Aorta (tissue), 5 donors: ENCODE measurements around the gene ELN. TPM values are rescaled to one million over a fixed set of nuclear protein-coding genes. Genes with fewer than 3 reads are reported as not detected.

Source experiments
- ATAC-seq: fragments of 200-7000 bp; cut with Tn5 transposase; one replicate; pipeline ENCODE4 v1.9.1; 2022; ENCODE audit warnings: moderate library complexity; ENCODE audit not compliant: low FRiP score
- DNase-seq, 2 donors: peaks; one replicate each; pipeline ENCODE4 v3.0.0-alpha.2; 2020
- H3K27ac ChIP-seq, 2 donors: one replicate each; pipeline ENCODE4 v1.5.1; 2013; ENCODE audit warnings: low read length in 2 of 2, mild to moderate bottlenecking in 2 of 2, moderate library complexity in 2 of 2, control low read depth in 1 of 2, inconsistent platforms in 1 of 2, low read depth in 1 of 2
- H3K27me3 ChIP-seq, 2 donors: one replicate each; pipeline ENCODE4 v1.6.1; 2013; ENCODE audit warnings: control low read depth in 1 of 2, low read length in 1 of 2, mild to moderate bottlenecking in 1 of 2, moderate library complexity in 1 of 2; ENCODE audit not compliant: insufficient read depth in 2 of 2, control insufficient read depth in 1 of 2
- H3K36me3 ChIP-seq, 2 donors: one replicate each; pipeline ENCODE4 v1.6.1; 2013; ENCODE audit warnings: control low read depth in 1 of 2, low read length in 1 of 2, mild to moderate bottlenecking in 1 of 2; ENCODE audit not compliant: insufficient read depth in 2 of 2, control insufficient read depth in 1 of 2
- H3K4me1 ChIP-seq, 2 donors: one replicate each; pipeline ENCODE4 v1.6.1; 2013; ENCODE audit warnings: low read length in 2 of 2, control low read depth in 1 of 2, mild to moderate bottlenecking in 1 of 2, moderate library complexity in 1 of 2; ENCODE audit not compliant: insufficient read depth in 2 of 2, control insufficient read depth in 1 of 2
- H3K4me3 ChIP-seq, 2 donors: one replicate each; pipeline ENCODE4 v1.5.1; 2013; ENCODE audit warnings: low read length in 2 of 2, control low read depth in 1 of 2, mild to moderate bottlenecking in 1 of 2
- H3K9me3 ChIP-seq: one replicate; pipeline ENCODE4 v1.6.1; 2013; ENCODE audit warnings: mild to moderate bottlenecking, low read length; ENCODE audit not compliant: control insufficient read depth
- WGBS, 2 donors: extraction: QIAGEN DNeasy Blood & Tissue Kit; methylation state at CpG; one replicate each; pipeline ENCODE4 v1.1.7; 2013; 5-methylcytosine and 5-hydroxymethylcytosine counted together
- intact Hi-C, 2 donors: fragments of 100-400 bp; cut with DNase I; formaldehyde crosslinking; loops; one replicate each; pipeline versions ENCODE4 v1.14.2 to v1.15.0; 2022
- polyA plus RNA-seq, 2 donors: library from polyadenylated mRNA; stranded (reverse); fragments of 200-250 nt; gene quantifications; one replicate each; pipeline ENCODE4 v1.2.3, GENCODE V29; 2013
- total RNA-seq, 2 donors: library from RNA; stranded (reverse); fragmentation: NEBNext Ultra II Directional; extraction: Animal tissue kit (Norgen Biotek cat#: 25700); gene quantifications; one replicate each; pipeline ENCODE4 v1.2.1, GENCODE V29; 2021
- donor health status: healthy with polysubstance abuse.
- donor health status: Bipolar disorder and iron deficiency.
- donor health status: DM: no; HTN: no; CAD: no.
- donor health status: DM: no; HTN: no; CAD: no.
- donor health status: DM: yes; HTN: yes; CAD: no.

The ELN gene
- total and polyA plus RNA-seq, 4 donors, result 262 to 1,097 (median 696) TPM

- no peaks in the 10 kb centered on the region for H3K4me1 ChIP-seq
- peaks cover 9 to 22% of the 10 kb centered on the region in 2 donors for H3K36me3 ChIP-seq
- DNase-seq (peak; percentile 45 to 70), ATAC-seq (no peak)
- no peaks in the 10 kb centered on the region for H3K27me3 ChIP-seq
- H3K27ac ChIP-seq, result no peak overlapping the region
- 41 to 43% methylated on average over 25 to 26 of the region's 26 CpGs for WGBS, 2 donors
- no peak overlapping the region for H3K4me3 ChIP-seq
- no peaks in the 10 kb centered on the region for H3K9me3 ChIP-seq
- intact Hi-C loops, result no loop called here
Observed at GRCh38 chr7:74056096-74056915, 28.3 kb downstream of the ELN start.

GRCh38 chr7:74057216-74057925 lies 29.4 kb downstream of the ELN start:
- Histone ChIP-seq H3K27ac (peak overlapping the region; percentile 49 to 52), H3K9me3 (no peaks in the 10 kb centered on the region), H3K4me3 (no peak overlapping the region), H3K27me3 (no peaks in the 10 kb centered on the region), H3K36me3 (peaks cover 3 to 19% of the 10 kb centered on the region in 2 donors), H3K4me1 (no peaks in the 10 kb centered on the region)
- ATAC-seq (no peak), DNase-seq (peak; percentile 29 to 33)
- intact Hi-C loops, result no loop called here
- WGBS, 2 donors, result 42 to 47% methylated on average over 11 of the region's 11 CpGs

GRCh38 chr7:74057987-74058386 lies 30.0 kb downstream of the ELN start:
- no peak for ATAC-seq
- Histone ChIP-seq H3K27me3 (no peaks in the 10 kb centered on the region), H3K9me3 (no peaks in the 10 kb centered on the region), H3K36me3 (peaks cover 3 to 19% of the 10 kb centered on the region in 2 donors), H3K4me1 (no peaks in the 10 kb centered on the region), H3K27ac (peak overlapping the region in 1 of 2 donors; percentile 49), H3K4me3 (no peak overlapping the region)
- 43 to 60% methylated on average over 1 of the region's 1 CpG for WGBS, 2 donors
- intact Hi-C loops, result no loop called here
- no peak for DNase-seq

GRCh38 chr7:74058486-74058885 lies 30.5 kb downstream of the ELN start:
- DNase-seq (peak; percentile 21 to 23), ATAC-seq (no peak)
- Histone ChIP-seq H3K27me3 (no peaks in the 10 kb centered on the region), H3K4me1 (no peaks in the 10 kb centered on the region), H3K27ac (no peak overlapping the region), H3K9me3 (no peaks in the 10 kb centered on the region), H3K4me3 (no peak overlapping the region), H3K36me3 (peaks cover 3 to 16% of the 10 kb centered on the region in 2 donors)
- intact Hi-C loops, result no loop called here
- 75 to 78% methylated on average over 7 of the region's 7 CpGs for WGBS, 2 donors

GRCh38 chr7:74059037-74059436 lies 31.1 kb downstream of the ELN start:
- Histone ChIP-seq H3K36me3 (peaks cover 3 to 13% of the 10 kb centered on the region in 2 donors), H3K4me3 (no peak overlapping the region), H3K27me3 (no peaks in the 10 kb centered on the region), H3K27ac (no peak overlapping the region), H3K9me3 (no peaks in the 10 kb centered on the region), H3K4me1 (no peaks in the 10 kb centered on the region)
- ATAC-seq (no peak), DNase-seq (peak in 1 of 2 donors; percentile 15)
- intact Hi-C loops, result no loop called here
- WGBS, 2 donors, result 13 to 37% methylated on average over 2 of the region's 2 CpGs

- intact Hi-C loops, result loop anchor here in 1 of 2 donors (5.0 to 10.0 kb wide), 3 partner anchors 112 to 325 kb away; partner anchors contain the start of gene EIF4H
- ATAC-seq (no peak), DNase-seq (peak; percentile 71 to 75)
- H3K27ac ChIP-seq, result peak overlapping the region in 1 of 2 donors; percentile 10
- H3K36me3 ChIP-seq, result peaks cover 3 to 11% of the 10 kb centered on the region in 2 donors
- no peaks in the 10 kb centered on the region for H3K4me1 ChIP-seq
- 10 to 23% methylated on average over 19 to 21 of the region's 21 CpGs for WGBS, 2 donors
- no peak overlapping the region for H3K4me3 ChIP-seq
- no peaks in the 10 kb centered on the region for H3K27me3 ChIP-seq
- no peaks in the 10 kb centered on the region for H3K9me3 ChIP-seq
Observed at GRCh38 chr7:74059681-74060588, 32.0 kb downstream of the ELN start.

GRCh38 chr7:74061840-74062539 lies 34.0 kb downstream of the ELN start:
- no peaks in the 10 kb centered on the region for H3K4me1 ChIP-seq
- DNase-seq (peak; percentile 94 to 95), ATAC-seq (peak; percentile 92)
- peak overlapping the region in 1 of 2 donors; percentile 88 for H3K27ac ChIP-seq
- no peaks in the 10 kb centered on the region for H3K9me3 ChIP-seq
- H3K27me3 ChIP-seq, result no peaks in the 10 kb centered on the region
- no peak overlapping the region for H3K4me3 ChIP-seq
- WGBS, 2 donors, result 3 to 5% methylated on average over 20 of the region's 20 CpGs
- intact Hi-C loops, result loop anchor here in 1 of 2 donors (5.0 to 10.0 kb wide), 3 partner anchors 110 to 323 kb away; partner anchors contain the start of gene EIF4H
- peaks cover 3 to 12% of the 10 kb centered on the region in 2 donors for H3K36me3 ChIP-seq
